HG02884 (cell line): ENCODE measurements around the gene ARHGAP19.

ENCODE experiments used
- ATAC-seq: cut with Tn5 transposase; IDR thresholded peaks from one replicate; pipeline ENCODE4 v1.9.1; 2021; ENCODE audit warnings: mild to moderate bottlenecking, moderate library complexity; ENCODE audit not compliant: unreplicated experiment

The ARHGAP19 gene

DNA sequence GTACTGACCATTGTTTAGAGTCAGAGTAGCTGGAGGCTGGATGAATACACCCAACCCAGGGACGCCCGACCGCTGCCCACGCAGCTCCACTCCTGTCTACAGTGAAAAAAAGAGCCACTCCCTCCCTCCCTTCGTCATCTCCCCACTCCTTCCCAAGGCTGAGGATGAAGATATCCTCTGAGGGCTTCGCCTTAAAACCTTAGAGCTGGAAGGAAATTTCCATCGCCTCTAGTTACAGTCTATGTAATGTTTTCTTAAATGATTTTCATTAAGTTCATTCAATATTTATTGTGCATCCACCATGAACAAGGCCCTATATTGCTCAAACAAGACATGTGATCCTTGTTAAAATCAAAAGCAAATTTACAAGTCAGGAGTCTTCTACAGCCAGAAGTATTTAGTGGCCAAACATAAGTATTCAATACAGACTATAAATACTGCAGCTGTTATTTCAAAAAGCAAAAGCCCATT, 95.4 kb downstream of the ARHGAP19 start:
- ATAC-seq = no peak

DNA sequence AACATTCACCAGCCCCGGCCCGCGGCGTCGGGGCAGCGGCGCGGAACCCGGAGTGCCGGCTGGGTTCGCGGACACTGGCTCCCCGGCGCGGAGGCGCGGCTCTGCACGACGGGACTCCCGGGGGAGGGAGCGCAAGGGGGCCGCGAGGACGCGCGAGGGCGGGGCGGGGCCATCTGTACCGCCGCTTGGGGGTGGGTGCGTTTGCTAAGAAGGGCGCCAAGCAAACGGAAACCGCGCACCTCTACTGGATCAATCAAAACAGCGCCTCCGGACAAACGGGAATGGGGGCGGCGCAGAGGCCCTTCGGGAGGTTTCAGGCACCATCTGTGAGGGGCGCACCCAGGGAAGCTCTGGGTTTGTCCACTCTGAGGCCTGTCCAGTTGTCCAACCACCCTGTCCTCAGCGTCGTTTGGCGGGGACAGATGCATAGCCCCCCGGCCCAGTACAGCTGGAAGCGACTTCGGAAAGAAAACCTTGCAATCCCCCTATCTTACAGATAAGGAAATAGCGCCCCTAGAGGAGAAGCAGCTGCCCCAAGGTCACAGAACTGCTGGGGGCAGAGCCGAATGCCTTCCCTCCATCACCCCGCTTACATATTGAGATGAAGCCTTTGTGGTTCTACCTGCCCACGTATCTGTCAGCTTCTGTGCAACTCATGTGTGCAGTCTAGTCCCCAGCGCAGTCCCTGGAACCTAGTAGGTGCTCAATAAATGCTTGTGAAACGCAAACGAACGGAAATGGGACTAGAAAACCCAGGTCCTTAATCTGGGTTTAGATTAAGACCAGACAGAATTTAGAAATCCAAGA, 96.0 kb downstream of the ARHGAP19 start:
- no peak for ATAC-seq

DNA sequence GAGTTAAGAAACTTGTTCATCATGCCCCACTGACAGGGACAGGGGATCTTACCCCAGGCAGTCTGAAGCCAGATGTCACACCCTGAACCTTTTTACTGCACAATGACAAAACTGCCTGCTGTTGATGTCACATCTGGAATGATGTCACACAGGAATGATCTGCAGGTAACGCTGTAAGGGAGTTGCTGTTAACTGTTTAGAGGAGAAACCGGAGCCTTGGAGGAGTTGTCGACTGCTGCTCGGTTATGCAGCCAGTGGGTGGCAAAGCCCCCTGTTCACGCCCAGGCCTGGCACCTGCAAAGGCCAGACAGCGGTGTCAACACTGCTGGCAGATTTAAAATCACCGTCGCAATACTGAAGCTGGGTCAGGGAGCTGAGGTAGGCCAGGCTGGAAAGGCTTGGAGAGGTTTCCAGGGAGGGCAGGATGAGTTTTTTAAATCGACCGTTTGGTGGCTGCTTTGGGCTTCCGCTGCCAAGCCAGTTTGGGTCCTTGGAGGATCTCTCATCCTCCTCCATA, 96.7 kb downstream of the ARHGAP19 start:
- no peak for ATAC-seq

GRCh38 chr10:97192952-97193435, 99.4 kb downstream of the ARHGAP19 start:
- ATAC-seq = no peak

DNA sequence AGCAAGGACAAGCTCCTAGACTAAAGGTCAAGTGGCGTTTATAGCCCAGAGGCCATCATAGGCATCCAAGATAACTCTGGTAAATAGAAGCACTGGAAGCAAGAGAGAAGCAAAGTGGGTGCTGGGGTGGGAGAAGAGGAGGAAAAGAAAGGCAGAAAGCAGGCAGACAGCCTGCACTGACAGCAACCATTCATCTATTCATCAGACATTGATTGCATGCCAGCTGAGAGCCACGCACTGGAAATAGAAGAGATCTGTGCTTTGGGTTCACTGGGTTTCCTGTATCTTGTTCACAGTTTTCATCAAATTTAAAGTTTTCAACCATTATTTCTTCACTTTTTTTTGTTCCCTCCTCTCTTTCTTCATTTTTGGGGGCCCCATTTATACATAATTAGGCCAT, 102.0 kb downstream of the ARHGAP19 start:
- no peak for ATAC-seq

DNA sequence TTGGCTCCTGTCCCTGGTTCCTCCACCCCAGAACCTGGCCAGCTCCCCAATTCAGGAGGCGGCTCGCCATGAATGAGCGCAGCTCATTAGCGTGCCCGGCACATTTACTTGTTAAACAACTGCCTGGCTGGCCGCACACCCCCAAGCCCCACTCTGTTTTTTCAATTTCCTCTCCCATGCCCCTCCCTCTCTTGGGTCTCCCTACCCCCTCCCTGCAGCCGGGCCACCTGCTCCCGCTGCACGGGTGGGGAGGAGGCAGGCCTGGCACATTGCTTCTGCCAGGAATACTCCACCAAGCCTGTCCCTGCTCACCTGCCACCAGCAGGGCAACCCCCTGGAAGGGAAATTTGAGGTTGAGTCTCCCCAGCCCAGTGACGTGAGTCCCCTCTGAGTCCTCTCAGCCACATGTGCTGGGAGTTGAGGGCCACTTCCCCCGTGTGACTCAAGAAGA, 104.2 kb downstream of the ARHGAP19 start:
- ATAC-seq = no peak

GRCh38 chr10:97186911-97187310, 105.5 kb downstream of the ARHGAP19 start:
- ATAC-seq = no peak

GRCh38 chr10:97185326-97186058, 106.9 kb downstream of the ARHGAP19 start, which contains the start of gene SLIT1:
Gene SLIT1 (minus strand): TSS chr10:97185959. CDS start chr10:97185674, 285 bp downstream.
- ATAC-seq = no peak

GRCh38 chr10:97184971-97185325, 107.5 kb downstream of the ARHGAP19 start:
- ATAC-seq = no peak

DNA sequence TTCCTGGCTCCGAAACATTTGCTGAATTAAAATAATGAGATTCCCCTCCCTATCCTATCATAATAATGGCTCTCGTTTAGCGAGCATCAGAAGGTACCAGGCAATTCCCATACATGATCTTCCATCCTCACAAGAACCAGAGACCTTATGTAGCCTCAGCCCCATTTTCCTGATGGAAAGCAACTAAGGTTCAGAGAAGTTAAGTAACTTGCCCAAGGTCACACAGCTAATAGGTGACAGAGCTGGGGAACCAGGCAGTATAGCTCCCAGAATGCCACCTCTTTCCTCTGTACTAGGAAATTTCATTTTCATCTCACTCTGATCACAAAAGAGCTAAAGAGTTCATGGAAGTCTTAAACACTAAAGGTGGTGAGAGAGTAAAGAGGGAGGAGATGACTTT, 109.1 kb downstream of the ARHGAP19 start:
- no peak for ATAC-seq

DNA sequence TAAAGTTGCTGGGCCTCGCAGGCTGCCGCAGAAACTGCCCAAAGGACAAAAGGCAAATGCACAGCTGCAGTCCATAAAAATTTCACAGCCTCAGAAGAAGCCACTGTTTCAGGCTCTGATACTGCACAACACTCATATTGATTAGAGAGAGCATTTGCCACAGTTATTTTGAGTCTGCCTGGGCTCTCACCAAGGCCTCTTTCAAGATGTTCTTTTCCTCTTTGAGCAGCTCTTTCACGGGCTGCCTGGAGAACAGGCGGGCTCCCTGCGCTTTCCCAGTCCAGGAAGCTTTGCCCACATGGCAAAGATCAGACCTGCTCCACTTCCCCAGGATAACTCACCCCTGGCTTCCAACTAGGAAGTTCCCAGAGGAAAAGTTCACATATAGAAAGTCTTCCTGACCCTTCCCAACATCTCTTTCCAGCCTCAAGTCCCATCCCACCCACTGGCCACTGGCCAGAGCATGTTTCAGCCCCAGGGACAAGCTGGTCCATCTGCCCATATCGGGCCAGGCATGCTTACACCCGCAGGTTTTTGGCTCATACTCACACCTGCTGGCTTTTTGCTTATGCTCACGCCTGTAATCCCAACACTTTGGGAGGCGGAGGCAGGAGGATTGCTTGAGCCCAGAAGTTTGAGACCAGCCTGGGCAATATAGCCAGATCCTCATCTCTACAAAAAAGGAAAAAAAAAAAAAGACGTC, 110.0 kb downstream of the ARHGAP19 start:
- no peak for ATAC-seq

GRCh38 chr10:97180986-97181385, 111.5 kb downstream of the ARHGAP19 start:
- ATAC-seq = no peak

GRCh38 chr10:97180363-97180755, 112.1 kb downstream of the ARHGAP19 start:
- no peak for ATAC-seq

DNA sequence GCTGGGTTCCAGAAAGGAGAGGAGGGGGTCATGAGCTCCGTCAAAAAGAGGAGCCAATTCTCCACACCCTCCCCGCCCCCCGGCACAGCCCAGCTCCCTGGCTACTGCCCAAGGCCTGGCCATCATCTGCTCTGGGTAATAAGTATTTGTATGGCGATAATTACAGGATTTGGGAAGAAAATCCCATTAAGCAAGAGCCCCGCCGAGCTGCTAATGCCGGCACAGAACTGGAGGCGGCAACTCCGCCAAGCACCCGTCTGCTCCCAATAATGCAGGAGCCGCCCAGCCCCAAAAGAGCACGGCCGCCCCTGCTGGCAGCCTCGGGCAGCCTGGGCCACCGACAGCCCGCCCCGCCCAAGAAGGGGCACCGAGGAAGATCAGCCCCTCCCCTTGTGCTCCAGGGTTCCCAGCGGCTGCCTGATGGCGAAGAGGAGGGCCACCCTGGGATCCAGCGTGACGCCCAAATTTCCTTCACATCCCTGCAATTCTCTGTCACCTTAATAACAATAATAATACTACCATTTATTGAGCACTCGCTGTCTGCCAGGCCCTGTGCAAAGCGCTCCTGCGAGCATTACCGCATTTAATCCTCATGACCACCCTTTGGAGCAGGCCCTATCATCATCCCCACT, 112.6 kb downstream of the ARHGAP19 start:
- ATAC-seq = no peak

GRCh38 chr10:97179311-97179710, 113.1 kb downstream of the ARHGAP19 start:
- no peak for ATAC-seq

DNA sequence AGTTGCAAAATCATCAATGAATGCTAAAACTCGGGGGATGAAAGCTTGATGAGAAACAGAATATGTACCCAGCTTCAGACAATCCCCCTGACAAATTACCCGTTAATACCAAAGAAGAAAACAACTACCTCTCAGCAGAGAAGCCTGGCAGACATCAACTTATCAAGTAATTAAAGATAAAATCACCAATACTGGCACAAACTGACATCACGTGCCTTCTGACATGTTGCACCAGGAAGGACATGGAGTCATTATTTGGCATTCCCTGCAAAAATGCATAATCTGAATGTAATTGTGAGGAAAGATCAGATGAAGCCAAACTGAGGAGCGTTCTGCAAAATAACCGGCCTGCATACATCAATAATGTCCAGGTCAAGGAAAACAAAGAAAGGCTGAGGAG, 114.4 kb downstream of the ARHGAP19 start:
- ATAC-seq = no peak

GRCh38 chr10:97176226-97176625, 116.2 kb downstream of the ARHGAP19 start:
- ATAC-seq = no peak

DNA sequence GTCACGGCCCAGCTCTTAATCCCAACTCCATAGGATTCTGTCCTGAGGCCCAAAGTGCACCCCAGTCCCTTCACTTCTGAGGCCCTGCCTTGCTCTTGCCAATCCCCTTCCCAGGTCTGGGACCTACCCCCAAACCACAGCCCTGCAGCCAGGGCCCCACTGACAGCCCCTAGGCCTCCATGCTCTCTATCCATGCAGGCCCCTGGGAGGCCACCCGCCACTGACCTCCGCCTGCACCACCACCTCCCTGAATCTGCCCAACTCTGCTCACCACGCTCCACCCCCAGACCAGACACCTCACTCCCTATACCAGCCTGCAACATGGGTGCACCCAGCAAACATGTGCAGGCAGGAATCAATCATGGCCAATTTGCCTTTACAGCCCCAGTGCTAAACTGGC, 116.9 kb downstream of the ARHGAP19 start:
- ATAC-seq = no peak

- ATAC-seq = no peak
These were observed 117.5 kb downstream of the ARHGAP19 start for GRCh38 chr10:97174941-97175340.

GRCh38 chr10:97174276-97174775, 118.1 kb downstream of the ARHGAP19 start:
- no peak for ATAC-seq
